HAP-1 (cell line): ENCODE measurements around the gene ACP3.
"Not testable (repeated sequence)": the region's sequence is repeated elsewhere in the genome, so short reads cannot be mapped to it uniquely, and the experiment has no call there.

ENCODE experiments used
- DNase-seq, 2 experiments: peaks; one replicate each; pipeline ENCODE4 v3.0.0-alpha.2; 2016 to 2020; ENCODE audit warnings: low spot score in 2 of 2
- H3K27me3 ChIP-seq: fragments of 250-450 bp; sonication (Bioruptor Pico); 2 replicates; pipeline ENCODE4 v1.5.1; 2020; ENCODE audit warnings: low read depth, mild to moderate bottlenecking, moderate library complexity
- H3K36me3 ChIP-seq: fragments of 250-450 bp; sonication (Bioruptor Pico); replicated peaks from 2 replicates; pipeline ENCODE4 v1.5.1; 2020; ENCODE audit warnings: mild to moderate bottlenecking
- H3K4me1 ChIP-seq: fragments of 250-450 bp; sonication (Bioruptor Pico); 2 replicates; pipeline ENCODE4 v1.5.1; 2020; ENCODE audit warnings: mild to moderate bottlenecking
- H3K4me3 ChIP-seq: fragments of 250-450 bp; sonication (Bioruptor Pico); 2 replicates; pipeline ENCODE4 v1.5.1; 2020; ENCODE audit warnings: mild to moderate bottlenecking, moderate library complexity
- H3K9me3 ChIP-seq: fragments of 250-450 bp; sonication (Bioruptor Pico); 2 replicates; pipeline ENCODE4 v1.5.1; 2020; ENCODE audit warnings: mild to moderate bottlenecking, moderate library complexity
- in situ Hi-C: fragments of 300-500 bp; cut with MboI; formaldehyde crosslinking; loops from 3 replicates; pipeline ENCODE4 v1.14.3; 2020; ENCODE audit warnings: low sequenced_read_pairs, inconsistent platforms, mixed read lengths

ACP3 gene

GRCh38 chr3:132356568-132356967 is 39.4 kb downstream of the ACP3 start:
- no peaks in the 10 kb centered on the region for H3K36me3 ChIP-seq
- DNase-seq, result no peak
- H3K27me3 ChIP-seq, result no peaks in the 10 kb centered on the region
- in situ Hi-C loops, result no loop called here
- no peak overlapping the region for H3K4me3 ChIP-seq
- H3K9me3 ChIP-seq, result no peaks in the 10 kb centered on the region
- no peaks in the 10 kb centered on the region for H3K4me1 ChIP-seq

GRCh38 chr3:132360717-132361116 is 43.5 kb downstream of the ACP3 start:
- DNase-seq, result no peak
- no peaks in the 10 kb centered on the region for H3K4me1 ChIP-seq
- 0 out of 2 replicates have a peak, but pooled peaks cover 3% of the 10 kb centered on the region for H3K27me3 ChIP-seq
- H3K4me3 ChIP-seq, result no peak overlapping the region
- H3K36me3 ChIP-seq, result no peaks in the 10 kb centered on the region
- in situ Hi-C loops, result no loop called here
- no peaks in the 10 kb centered on the region for H3K9me3 ChIP-seq

- in situ Hi-C loops, result no loop called here
- DNase-seq, result no peak
- Histone ChIP-seq H3K4me3 (no peak overlapping the region), H3K36me3 (no peaks in the 10 kb centered on the region), H3K4me1 (no peaks in the 10 kb centered on the region), H3K9me3 (no peaks in the 10 kb centered on the region), H3K27me3 (peaks cover 6% of the 10 kb centered on the region; the same call in 1 of the 2 replicates)
Measured at GRCh38 chr3:132362329-132362728, 45.1 kb downstream of the ACP3 start.

- in situ Hi-C loops, result no loop called here
Measured at GRCh38 chr3:132368515-132368914, 51.3 kb downstream of the ACP3 start.

GRCh38 chr3:132368962-132369361 is 51.8 kb downstream of the ACP3 start:
- peaks cover 3% of the 10 kb centered on the region; the same call in 1 of the 2 replicates for H3K27me3 ChIP-seq
- DNase-seq, result no peak
- H3K4me1 ChIP-seq, result no peaks in the 10 kb centered on the region
- in situ Hi-C loops, result no loop called here
- no peaks in the 10 kb centered on the region for H3K36me3 ChIP-seq
- 0 out of 2 replicates have a peak, but pooled peaks cover 3% of the 10 kb centered on the region for H3K9me3 ChIP-seq
- no peak overlapping the region for H3K4me3 ChIP-seq

More at GRCh38 chr3:132368515-132368914, 51.3 kb downstream of the ACP3 start:
- peaks cover 3% of the 10 kb centered on the region; the same call in 1 of the 2 replicates for H3K27me3 ChIP-seq
- H3K4me1 ChIP-seq, result no peaks in the 10 kb centered on the region
- 0 out of 2 replicates have a peak, but pooled peaks cover 3% of the 10 kb centered on the region for H3K9me3 ChIP-seq
- no peaks in the 10 kb centered on the region for H3K36me3 ChIP-seq
- no peak for DNase-seq
- H3K4me3 ChIP-seq, result no peak overlapping the region

GRCh38 chr3:132376945-132377354 is 59.7 kb downstream of the ACP3 start:
- H3K36me3 ChIP-seq, H3K4me3 ChIP-seq, in situ Hi-C loops, H3K4me1 ChIP-seq, DNase-seq, H3K9me3 ChIP-seq, H3K27me3 ChIP-seq: not testable (repeated sequence)

GRCh38 chr3:132378048-132378762 is 61.0 kb downstream of the ACP3 start:
- DNase-seq, result no peak
- H3K36me3 ChIP-seq, result no peaks in the 10 kb centered on the region
- H3K4me1 ChIP-seq, result peaks cover 16% of the 10 kb centered on the region
- in situ Hi-C loops, result no loop called here
- no peaks in the 10 kb centered on the region for H3K9me3 ChIP-seq
- H3K4me3 ChIP-seq, result no peak overlapping the region
- H3K27me3 ChIP-seq, result no peaks in the 10 kb centered on the region

- in situ Hi-C loops, result no loop called here
- peaks cover 16% of the 10 kb centered on the region for H3K4me1 ChIP-seq
- no peaks in the 10 kb centered on the region for H3K9me3 ChIP-seq
- H3K4me3 ChIP-seq, result no peak overlapping the region
- no peaks in the 10 kb centered on the region for H3K27me3 ChIP-seq
- H3K36me3 ChIP-seq, result no peaks in the 10 kb centered on the region
- no peak for DNase-seq
Measured at GRCh38 chr3:132378846-132379245, 61.6 kb downstream of the ACP3 start.

GRCh38 chr3:132380920-132381319 is 63.7 kb downstream of the ACP3 start:
- peaks cover 16% of the 10 kb centered on the region for H3K4me1 ChIP-seq
- no peaks in the 10 kb centered on the region for H3K36me3 ChIP-seq
- in situ Hi-C loops, result no loop called here
- no peaks in the 10 kb centered on the region for H3K27me3 ChIP-seq
- DNase-seq, result peak in 1 of 2 experiments; percentile 13
- no peaks in the 10 kb centered on the region for H3K9me3 ChIP-seq
- no peak overlapping the region for H3K4me3 ChIP-seq

- in situ Hi-C loops, result no loop called here
- Histone ChIP-seq H3K4me3 (no peak overlapping the region), H3K27me3 (no peaks in the 10 kb centered on the region), H3K9me3 (no peaks in the 10 kb centered on the region), H3K36me3 (no peaks in the 10 kb centered on the region), H3K4me1 (peaks cover 16% of the 10 kb centered on the region)
- DNase-seq, result no peak
Measured at GRCh38 chr3:132381348-132381944, 64.2 kb downstream of the ACP3 start.

- H3K9me3 ChIP-seq, result no peaks in the 10 kb centered on the region
- no peak for DNase-seq
- H3K27me3 ChIP-seq, result 0 out of 2 replicates have a peak, but pooled peaks cover 3% of the 10 kb centered on the region
- no peaks in the 10 kb centered on the region for H3K36me3 ChIP-seq
- in situ Hi-C loops, result no loop called here
- H3K4me3 ChIP-seq, result no peak overlapping the region
- peaks cover 16% of the 10 kb centered on the region for H3K4me1 ChIP-seq
Measured at GRCh38 chr3:132382267-132382666, 65.1 kb downstream of the ACP3 start.

GRCh38 chr3:132382688-132383194 is 65.5 kb downstream of the ACP3 start:
- Histone ChIP-seq H3K4me1 (peaks cover 16% of the 10 kb centered on the region), H3K4me3 (no peak overlapping the region), H3K27me3 (peaks cover 3% of the 10 kb centered on the region; the same call in 1 of the 2 replicates), H3K9me3 (no peaks in the 10 kb centered on the region), H3K36me3 (no peaks in the 10 kb centered on the region)
- DNase-seq, result no peak
- in situ Hi-C loops, result no loop called here

- Histone ChIP-seq H3K4me1 (peaks cover 8% of the 10 kb centered on the region; the same call in 1 of the 2 replicates), H3K27me3 (peaks cover 3% of the 10 kb centered on the region; the same call in 1 of the 2 replicates), H3K36me3 (no peaks in the 10 kb centered on the region), H3K9me3 (no peaks in the 10 kb centered on the region), H3K4me3 (no peak overlapping the region)
- in situ Hi-C loops, result no loop called here
- DNase-seq, result no peak
Measured at GRCh38 chr3:132386259-132386658, 69.1 kb downstream of the ACP3 start.

GRCh38 chr3:132392675-132393074 is 75.5 kb downstream of the ACP3 start:
- H3K36me3 ChIP-seq, in situ Hi-C loops, H3K9me3 ChIP-seq, H3K4me3 ChIP-seq, H3K27me3 ChIP-seq, DNase-seq, H3K4me1 ChIP-seq: not testable (repeated sequence)
